Fibroblast of lung (primary cell): ENCODE measurements around the gene PARP12. TPM values are rescaled to one million over a fixed set of nuclear protein-coding genes. Genes with fewer than 3 reads are reported as not detected.

Experiments used
- DNase-seq, 2 donors: peaks; one replicate each; pipeline versions ENCODE4 v3.0.0 to v3.0.0-alpha.2; 2010; ENCODE audit warnings: low read depth in 2 of 2
- H2AFZ ChIP-seq: 2 replicates; pipeline ENCODE4 v1.5.1; 2012; ENCODE audit warnings: low read length, control low read depth, inconsistent platforms
- H3K27ac ChIP-seq: 2 replicates; pipeline ENCODE4 v1.5.1; 2011; ENCODE audit warnings: low read length, control low read depth; ENCODE audit not compliant: insufficient read depth
- H3K27me3 ChIP-seq: 2 replicates; pipeline ENCODE4 v1.5.1; 2011; ENCODE audit warnings: mild to moderate bottlenecking, low read length; ENCODE audit not compliant: control insufficient read depth, insufficient read depth
- H3K36me3 ChIP-seq: 2 replicates; pipeline ENCODE4 v1.5.1; 2011; ENCODE audit warnings: low read length; ENCODE audit not compliant: control insufficient read depth, insufficient read depth
- H3K4me1 ChIP-seq: 2 replicates; pipeline ENCODE4 v1.5.1; 2011; ENCODE audit warnings: low read length; ENCODE audit not compliant: control insufficient read depth, insufficient read depth; ENCODE audit errors: extremely low read depth
- H3K4me2 ChIP-seq: 2 replicates; pipeline ENCODE4 v1.5.1; 2011; ENCODE audit warnings: low read length, control low read depth; ENCODE audit not compliant: insufficient read depth; ENCODE audit errors: extremely low read depth
- H3K4me3 ChIP-seq, 4 experiments: fragments of 200-600 bp in 1 of 4; sonication (generic) in 1 of 4; replicated peaks in 1 of 4; 2 replicates each; pipeline ENCODE4 v1.5.1; 2011 to 2016; ENCODE audit warnings: low read length in 4 of 4, low read depth in 3 of 4, mild to moderate bottlenecking in 3 of 4, control low read depth in 2 of 4, inconsistent platforms in 1 of 4, mixed read lengths in 1 of 4; ENCODE audit not compliant: insufficient read depth in 1 of 4; ENCODE audit errors: control extremely low read depth in 1 of 4
- H3K79me2 ChIP-seq: 2 replicates; pipeline ENCODE4 v1.5.1; 2012; ENCODE audit warnings: mild to moderate bottlenecking, low read length, inconsistent platforms; ENCODE audit not compliant: control insufficient read depth, insufficient read depth
- H3K9ac ChIP-seq: 2 replicates; pipeline ENCODE4 v1.5.1; 2011; ENCODE audit warnings: mild to moderate bottlenecking, low read length, control low read depth; ENCODE audit not compliant: insufficient read depth
- H3K9me3 ChIP-seq: 2 replicates; pipeline ENCODE4 v1.5.1; 2012; ENCODE audit warnings: low read depth, low read length; ENCODE audit not compliant: control insufficient read depth, insufficient read depth
- H4K20me1 ChIP-seq: 2 replicates; pipeline ENCODE4 v1.5.1; 2011; ENCODE audit warnings: low read length; ENCODE audit not compliant: control insufficient read depth, insufficient read depth; ENCODE audit errors: extremely low read depth
- CTCF ChIP-seq, 2 donors: IDR thresholded peaks in 1 of 2; conservative IDR thresholded peaks in 1 of 2; 1 replicate in 1 of 2; 2 replicates in 1 of 2; pipeline ENCODE4 v1.5.1; 2011 to 2012; ENCODE audit warnings: low read length in 2 of 2, control low read depth in 1 of 2, inconsistent platforms in 1 of 2, low read depth in 1 of 2, mild to moderate bottlenecking in 1 of 2
- EZH2 ChIP-seq: IDR thresholded peaks from 2 replicates; pipeline ENCODE4 v1.5.1; 2012; ENCODE audit warnings: low read length, control low read depth, mild to moderate bottlenecking; ENCODE audit errors: missing control alignments
- polyA plus RNA-seq, 2 donors: library from polyadenylated mRNA; depleted of rRNA in 1 of 2; stranded (reverse) in 1 of 2; unstranded in 1 of 2; fragments of >200 nt; gene quantifications; 2 replicates each; pipeline ENCODE4 v1.2.1, GENCODE V29; 2011 to 2012; ENCODE audit warnings: missing spikeins in 1 of 2
- total RNA-seq: library from RNA; depleted of rRNA; stranded (reverse); fragments of >200 nt; gene quantifications from 2 replicates; pipeline ENCODE4 v1.2.1, GENCODE V29; 2014

The PARP12 gene
- total and polyA plus RNA-seq, 2 donors (not counting 1 experiment from before 2014, with no cell fraction given), result 16.9 to 24.9 TPM

DNA sequence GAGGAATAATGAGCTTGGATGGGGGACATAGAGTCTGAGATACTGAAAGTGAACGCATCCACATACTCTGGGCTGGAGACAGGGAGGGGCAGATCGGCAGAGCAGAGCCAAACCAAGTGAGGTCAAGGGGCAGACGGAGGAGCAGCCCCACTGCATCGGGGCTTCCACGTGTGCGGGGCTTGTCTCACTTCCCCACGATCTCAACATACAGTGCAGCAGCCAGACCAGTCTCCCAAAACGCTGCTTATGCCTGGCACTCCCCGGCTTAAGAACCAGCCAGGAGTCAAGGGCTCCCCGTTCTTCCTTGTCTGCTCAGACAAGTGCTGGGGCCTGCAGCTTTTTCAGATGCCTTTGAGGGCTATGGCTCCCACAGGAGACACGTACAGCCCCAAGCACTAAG is 43.6 kb downstream of the PARP12 start:
- no peak overlapping the region for H2AFZ ChIP-seq
- no peaks in the 10 kb centered on the region for H3K27me3 ChIP-seq
- no peaks in the 10 kb centered on the region for H4K20me1 ChIP-seq
- H3K79me2 ChIP-seq, result no peaks in the 10 kb centered on the region
- no peak overlapping the region for H3K9ac ChIP-seq
- no peak for DNase-seq
- H3K9me3 ChIP-seq, result no peaks in the 10 kb centered on the region
- H3K4me2 ChIP-seq, result no peak overlapping the region
- no peak overlapping the region for H3K27ac ChIP-seq
- no peaks in the 10 kb centered on the region for H3K4me1 ChIP-seq
- TF ChIP-seq CTCF (conservative IDR thresholded peaks at IDR 0.05 in 1 of 2, IDR thresholded peaks at IDR 0.05 in 1 of 2; ENCODE audit: low read depth in 1 of 2, low read length in 2 of 2) (no peak), EZH2 (no peak)
- no peak overlapping the region for H3K4me3 ChIP-seq
- no peaks in the 10 kb centered on the region for H3K36me3 ChIP-seq

GRCh38 chr7:140018125-140019043 is 44.4 kb downstream of the PARP12 start:
- no peak overlapping the region for H3K4me3 ChIP-seq
- H3K4me1 ChIP-seq, result no peaks in the 10 kb centered on the region
- H3K4me2 ChIP-seq, result no peak overlapping the region

DNA sequence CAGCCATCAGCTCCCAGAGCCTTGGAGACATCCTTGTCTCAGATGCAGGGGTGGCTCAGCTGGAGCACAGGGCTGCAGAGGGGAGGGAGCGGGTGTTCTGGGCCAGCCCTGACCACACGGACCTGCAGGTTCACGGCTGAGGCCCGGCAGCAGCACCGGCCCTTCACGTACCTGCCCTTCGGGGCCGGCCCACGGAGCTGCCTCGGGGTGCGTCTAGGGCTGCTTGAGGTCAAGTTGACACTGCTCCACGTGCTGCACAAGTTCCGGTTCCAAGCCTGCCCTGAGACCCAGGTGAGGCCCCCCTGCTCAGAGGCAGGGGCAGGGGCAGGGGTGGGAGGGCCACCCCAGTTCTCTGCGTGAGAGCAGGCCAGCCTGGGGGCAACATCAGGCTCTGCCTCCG is 45.2 kb downstream of the PARP12 start:
- H4K20me1 ChIP-seq, result no peaks in the 10 kb centered on the region
- no peaks in the 10 kb centered on the region for H3K27me3 ChIP-seq
- no peaks in the 10 kb centered on the region for H3K4me1 ChIP-seq
- no peak overlapping the region for H3K4me2 ChIP-seq
- H2AFZ ChIP-seq, result no peak overlapping the region
- no peak for TF ChIP-seq EZH2
- no peak for TF ChIP-seq CTCF (conservative IDR thresholded peaks at IDR 0.05 in 1 of 2, IDR thresholded peaks at IDR 0.05 in 1 of 2; ENCODE audit: low read depth in 1 of 2, low read length in 2 of 2)
- no peak overlapping the region for H3K4me3 ChIP-seq
- no peak overlapping the region for H3K9ac ChIP-seq
- no peak overlapping the region for H3K27ac ChIP-seq
- H3K79me2 ChIP-seq, result no peaks in the 10 kb centered on the region
- H3K36me3 ChIP-seq, result no peaks in the 10 kb centered on the region
- DNase-seq, result no peak
- H3K9me3 ChIP-seq, result no peaks in the 10 kb centered on the region

More at GRCh38 chr7:140018125-140019043, 44.4 kb downstream of the PARP12 start:
- Histone ChIP-seq H2AFZ (no peak overlapping the region), H3K79me2 (no peaks in the 10 kb centered on the region), H3K9me3 (no peaks in the 10 kb centered on the region), H3K27me3 (no peaks in the 10 kb centered on the region), H3K36me3 (no peaks in the 10 kb centered on the region), H3K27ac (no peak overlapping the region), H3K9ac (no peak overlapping the region), H4K20me1 (no peaks in the 10 kb centered on the region)
- TF ChIP-seq EZH2 (no peak), CTCF (conservative IDR thresholded peaks at IDR 0.05 in 1 of 2, IDR thresholded peaks at IDR 0.05 in 1 of 2; ENCODE audit: low read depth in 1 of 2, low read length in 2 of 2) (no peak)
- no peak for DNase-seq
